ENCODE data around the gene WBP2NL. TPM values are rescaled to one million over a fixed set of nuclear protein-coding genes. Genes with fewer than 3 reads are reported as not detected.

The WBP2NL gene
- polyA plus RNA-seq, 2 of the 4 experiments (the other 2 are of a cell fraction), result 0.10 to 0.14 TPM

- Histone ChIP-seq H3K4me3 (no peak overlapping the region), H3K4me1 (no peaks in the 10 kb centered on the region), H3K9me3 (no peaks in the 10 kb centered on the region), H3K4me2 (no peak overlapping the region), H3K27ac (no peak overlapping the region)
- ChIA-PET POLR2A (interaction anchor here (1.5 kb wide), 1 partner anchor 16 kb away, joined by 4 read pairs; the partner anchor contains the start of gene WBP2NL), CTCF (interaction anchor here (1.3 kb wide), 1 partner anchor 108 kb away, joined by 3 read pairs; the partner anchor contains the start of gene NDUFA6)
- FAIRE-seq, result no peak
- no peak for DNase-seq (ENCODE audit: low read depth in 1 of 2, low spot score in 1 of 2)
- WGBS (ENCODE audit: missing lambda C conversion rate), result 59% methylated on average over 5 of the region's 5 CpGs
- TF ChIP-seq EHF (CRISPR knock-in tag; IDR thresholded peaks at IDR 0.05), result no peak
- TF ChIP-seq KDM1A (IDR thresholded peaks at IDR 0.05; ENCODE audit: low read depth), result no peak
- TF ChIP-seq PBX3 (IDR thresholded peaks at IDR 0.05), result no peak
- no peak for TF ChIP-seq CHD4 (IDR thresholded peaks at IDR 0.05; ENCODE audit: borderline replicate concordance)
- TF ChIP-seq HES2 (IDR thresholded peaks at IDR 0.05), result no peak
- TF ChIP-seq E2F6 (IDR thresholded peaks at IDR 0.05; ENCODE audit: borderline replicate concordance, low read depth), result no peak
- TF ChIP-seq ATOH8 (CRISPR knock-in tag; IDR thresholded peaks at IDR 0.05; ENCODE audit: low read depth), result no peak
- no peak for TF ChIP-seq JUN (IDR thresholded peaks at IDR 0.05)
- TF ChIP-seq RARB (CRISPR knock-in tag; IDR thresholded peaks at IDR 0.05), result no peak
- no peak for TF ChIP-seq POLR2AphosphoS2 (conservative IDR thresholded peaks at IDR 0.05; ENCODE audit: low read length)
- no peak for TF ChIP-seq TP53 (CRISPR knock-in tag; IDR thresholded peaks at IDR 0.05)
- no peak for TF ChIP-seq CTCF (IDR thresholded peaks at IDR 0.05)
- TF ChIP-seq GATA3 (IDR thresholded peaks at IDR 0.05; ENCODE audit: borderline replicate concordance), result no peak
- TF ChIP-seq EHMT2 (IDR thresholded peaks at IDR 0.05; ENCODE audit: low read depth), result no peak
- TF ChIP-seq TFCP2L1 (CRISPR knock-in tag; IDR thresholded peaks at IDR 0.05), result no peak
- TF ChIP-seq FOXS1 (CRISPR knock-in tag; IDR thresholded peaks at IDR 0.05), result no peak
- no peak for ATAC-seq
Measured at GRCh38 chr22:41982865-41983264, 15.7 kb upstream of the WBP2NL start.

- TF ChIP-seq KDM1A (IDR thresholded peaks at IDR 0.05; ENCODE audit: low read depth), result no peak
- no peak for TF ChIP-seq HOXB5 (CRISPR knock-in tag; IDR thresholded peaks at IDR 0.05)
- TF ChIP-seq CBX8 (IDR thresholded peaks at IDR 0.05), result no peak
- no peak for ATAC-seq
- no peak for DNase-seq (ENCODE audit: low read depth in 1 of 2, low spot score in 1 of 2)
- Histone ChIP-seq H3K4me3 (no peak overlapping the region), H3K4me1 (no peaks in the 10 kb centered on the region), H3K9me3 (no peaks in the 10 kb centered on the region), H3K4me2 (no peak overlapping the region), H3K27ac (no peak overlapping the region)
- CTCF ChIA-PET, result interaction anchor here (1.3 kb wide), 1 partner anchor 107 kb away, joined by 3 read pairs; the partner anchor contains the start of gene NDUFA6
- 56% methylated on average over 6 of the region's 6 CpGs for WGBS (ENCODE audit: missing lambda C conversion rate)
- POLR2A ChIA-PET, result interaction anchor here (1.5 kb wide), 1 partner anchor 15 kb away, joined by 4 read pairs; the partner anchor contains the start of gene WBP2NL
- FAIRE-seq, result no peak
Measured at GRCh38 chr22:41983513-41984405, 14.8 kb upstream of the WBP2NL start.

Data from A549 (cell line).